ENCODE data around the gene DDX20.

DDX20 gene

DNA sequence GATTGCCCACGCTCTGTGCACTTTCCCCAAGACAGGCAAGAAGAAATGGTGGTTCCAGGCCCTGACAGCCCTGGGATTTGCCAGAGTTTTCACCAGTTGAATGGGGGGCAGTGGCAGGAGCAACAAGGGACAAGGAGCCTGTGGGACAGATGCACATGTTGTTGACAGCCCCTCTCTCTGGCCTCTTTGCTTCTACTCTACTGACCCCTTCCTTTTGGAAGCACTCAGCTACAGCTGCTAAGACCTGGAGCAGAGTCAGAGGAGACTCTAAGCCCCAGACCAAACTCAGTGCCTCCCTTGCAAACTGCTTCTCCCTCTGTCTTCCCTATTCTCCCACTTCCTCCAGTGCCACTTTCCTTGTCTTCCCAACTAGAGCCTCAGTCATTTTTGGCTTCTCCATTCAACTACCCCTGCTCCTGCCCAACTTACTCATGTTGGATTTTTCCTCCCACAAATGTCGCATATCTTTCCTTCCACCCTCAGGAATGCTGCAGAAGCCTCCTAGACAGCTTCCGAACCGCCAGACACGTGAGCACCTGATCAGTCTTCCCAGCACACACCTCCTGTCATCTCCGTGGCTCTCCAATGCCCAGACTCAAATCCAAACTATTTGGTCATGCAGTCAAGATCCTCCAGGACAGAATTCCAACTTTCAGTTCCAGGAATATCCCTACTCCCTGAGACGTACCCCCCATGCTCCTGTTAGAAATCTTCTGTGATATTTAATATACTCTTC lies 25.6 kb upstream of the DDX20 start:
- no peak overlapping the region for H3K9ac ChIP-seq (ENCODE audit: low read length)
- H2AFZ ChIP-seq (ENCODE audit: low read length) = no peak overlapping the region
- H3K4me3 ChIP-seq (ENCODE audit: low read depth, low read length, poor library complexity, severe bottlenecking) = no peak overlapping the region
- no peaks in the 10 kb centered on the region for H3K4me1 ChIP-seq (ENCODE audit: insufficient read depth, low read length, severe bottlenecking)
- TF ChIP-seq, protein P1, sequence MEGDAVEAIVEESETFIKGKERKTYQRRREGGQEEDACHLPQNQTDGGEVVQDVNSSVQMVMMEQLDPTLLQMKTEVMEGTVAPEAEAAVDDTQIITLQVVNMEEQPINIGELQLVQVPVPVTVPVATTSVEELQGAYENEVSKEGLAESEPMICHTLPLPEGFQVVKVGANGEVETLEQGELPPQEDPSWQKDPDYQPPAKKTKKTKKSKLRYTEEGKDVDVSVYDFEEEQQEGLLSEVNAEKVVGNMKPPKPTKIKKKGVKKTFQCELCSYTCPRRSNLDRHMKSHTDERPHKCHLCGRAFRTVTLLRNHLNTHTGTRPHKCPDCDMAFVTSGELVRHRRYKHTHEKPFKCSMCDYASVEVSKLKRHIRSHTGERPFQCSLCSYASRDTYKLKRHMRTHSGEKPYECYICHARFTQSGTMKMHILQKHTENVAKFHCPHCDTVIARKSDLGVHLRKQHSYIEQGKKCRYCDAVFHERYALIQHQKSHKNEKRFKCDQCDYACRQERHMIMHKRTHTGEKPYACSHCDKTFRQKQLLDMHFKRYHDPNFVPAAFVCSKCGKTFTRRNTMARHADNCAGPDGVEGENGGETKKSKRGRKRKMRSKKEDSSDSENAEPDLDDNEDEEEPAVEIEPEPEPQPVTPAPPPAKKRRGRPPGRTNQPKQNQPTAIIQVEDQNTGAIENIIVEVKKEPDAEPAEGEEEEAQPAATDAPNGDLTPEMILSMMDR (IDR thresholded peaks at IDR 0.05; ENCODE audit: low read length) = no peak
- no peak for TF ChIP-seq EZH2 (IDR thresholded peaks at IDR 0.05; ENCODE audit: borderline replicate concordance, low read length)
- H3K27ac ChIP-seq (ENCODE audit: low read depth, low read length, poor library complexity, severe bottlenecking) = no peak overlapping the region
- no peaks in the 10 kb centered on the region for H3K27me3 ChIP-seq (ENCODE audit: insufficient read depth, low read length)
- H3K9me2 ChIP-seq (ENCODE audit: low read depth, low read length) = no peaks in the 10 kb centered on the region
- no peaks in the 10 kb centered on the region for H3K79me2 ChIP-seq (ENCODE audit: insufficient read depth, low read length)
- H3K4me2 ChIP-seq (ENCODE audit: low read length) = no peak overlapping the region
- no peaks in the 10 kb centered on the region for H3K9me3 ChIP-seq (ENCODE audit: low read length)
- no peaks in the 10 kb centered on the region for H3K36me3 ChIP-seq (ENCODE audit: insufficient read depth, low read length)
- H4K20me1 ChIP-seq (ENCODE audit: insufficient read depth, low read length) = no peaks in the 10 kb centered on the region
- H3F3A ChIP-seq (ENCODE audit: insufficient read depth, low read length) = no peaks in the 10 kb centered on the region

DNA sequence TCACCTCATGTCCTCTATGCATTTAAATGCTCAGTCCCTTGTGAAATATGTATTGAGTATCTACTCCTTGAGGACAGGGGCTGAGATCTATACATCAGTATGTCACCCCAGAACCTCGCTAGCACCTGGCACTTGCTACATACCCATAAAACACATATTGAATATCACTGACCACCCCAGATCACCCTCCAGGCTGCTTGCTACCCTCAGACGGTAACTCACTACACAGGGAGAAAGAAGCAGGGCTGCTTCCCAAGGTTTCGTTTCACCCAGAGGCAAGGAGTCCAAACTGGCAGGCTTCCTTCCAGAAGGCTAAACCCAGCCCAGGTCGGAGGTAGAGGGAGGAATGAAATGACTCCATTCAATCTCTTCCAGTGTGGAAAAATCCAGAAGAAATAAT lies 25.0 kb upstream of the DDX20 start:
- Histone ChIP-seq H2AFZ (ENCODE audit: low read length) (no peak overlapping the region), H3K9ac (ENCODE audit: low read length) (no peak overlapping the region), H3K27ac (ENCODE audit: low read depth, low read length, poor library complexity, severe bottlenecking) (no peak overlapping the region), H3K36me3 (ENCODE audit: insufficient read depth, low read length) (no peaks in the 10 kb centered on the region), H3K4me2 (ENCODE audit: low read length) (no peak overlapping the region), H3K4me3 (ENCODE audit: low read depth, low read length, poor library complexity, severe bottlenecking) (no peak overlapping the region), H3K27me3 (ENCODE audit: insufficient read depth, low read length) (no peaks in the 10 kb centered on the region), H3K79me2 (ENCODE audit: insufficient read depth, low read length) (no peaks in the 10 kb centered on the region), H3K4me1 (ENCODE audit: insufficient read depth, low read length, severe bottlenecking) (no peaks in the 10 kb centered on the region), H3K9me2 (ENCODE audit: low read depth, low read length) (no peaks in the 10 kb centered on the region), H3K9me3 (ENCODE audit: low read length) (no peaks in the 10 kb centered on the region), H3F3A (ENCODE audit: insufficient read depth, low read length) (no peaks in the 10 kb centered on the region), H4K20me1 (ENCODE audit: insufficient read depth, low read length) (no peaks in the 10 kb centered on the region)
- TF ChIP-seq EZH2 (IDR thresholded peaks at IDR 0.05; ENCODE audit: borderline replicate concordance, low read length) = no peak
- TF ChIP-seq, protein P1 (IDR thresholded peaks at IDR 0.05; ENCODE audit: low read length) = no peak

DNA sequence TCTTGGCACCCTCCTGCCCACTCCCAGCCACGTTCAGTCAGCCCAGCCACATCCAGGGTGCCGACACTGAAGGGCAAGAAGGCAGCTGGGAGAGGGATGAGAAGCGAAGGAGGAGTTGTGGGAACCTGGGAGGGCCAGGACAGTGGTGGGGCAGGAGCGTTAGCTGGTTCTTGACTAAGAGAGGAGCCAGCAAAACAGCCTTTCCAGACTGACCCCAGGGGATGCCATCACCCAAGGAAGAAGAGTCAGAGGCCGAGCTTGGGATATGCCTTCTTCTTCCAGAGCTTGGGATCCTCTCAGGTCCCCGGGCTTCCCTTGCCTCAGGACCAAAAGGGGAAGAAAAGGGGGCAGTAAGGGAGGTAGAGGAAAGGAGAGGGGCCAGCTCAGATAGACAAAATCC lies 23.7 kb upstream of the DDX20 start:
- Histone ChIP-seq H3K4me3 (ENCODE audit: low read depth, low read length, poor library complexity, severe bottlenecking) (no peak overlapping the region), H3K36me3 (ENCODE audit: insufficient read depth, low read length) (no peaks in the 10 kb centered on the region), H4K20me1 (ENCODE audit: insufficient read depth, low read length) (no peaks in the 10 kb centered on the region), H2AFZ (ENCODE audit: low read length) (no peak overlapping the region), H3K9me2 (ENCODE audit: low read depth, low read length) (no peaks in the 10 kb centered on the region), H3K4me2 (ENCODE audit: low read length) (no peak overlapping the region), H3K9ac (ENCODE audit: low read length) (no peak overlapping the region), H3K4me1 (ENCODE audit: insufficient read depth, low read length, severe bottlenecking) (peaks cover under 1% of the 10 kb centered on the region), H3K9me3 (ENCODE audit: low read length) (no peaks in the 10 kb centered on the region), H3F3A (ENCODE audit: insufficient read depth, low read length) (no peaks in the 10 kb centered on the region), H3K27ac (ENCODE audit: low read depth, low read length, poor library complexity, severe bottlenecking) (no peak overlapping the region), H3K79me2 (ENCODE audit: insufficient read depth, low read length) (no peaks in the 10 kb centered on the region), H3K27me3 (ENCODE audit: insufficient read depth, low read length) (no peaks in the 10 kb centered on the region)
- TF ChIP-seq, protein P1 (IDR thresholded peaks at IDR 0.05; ENCODE audit: low read length) = no peak
- no peak for TF ChIP-seq EZH2 (IDR thresholded peaks at IDR 0.05; ENCODE audit: borderline replicate concordance, low read length)
